HG03439 (cell line): ENCODE measurements around the gene TMEM174.
A peak's percentile ranks its signal among the peaks of the same experiment; 100 is the strongest.
"Not testable (repeated sequence)": the region's sequence is repeated elsewhere in the genome, so short reads cannot be mapped to it uniquely, and the experiment has no call there.

Source experiments
- ATAC-seq: cut with Tn5 transposase; IDR thresholded peaks from one replicate; pipeline ENCODE4 v1.9.1; 2021; ENCODE audit warnings: mild to moderate bottlenecking, moderate library complexity; ENCODE audit not compliant: unreplicated experiment

TMEM174 gene

GRCh38 chr5:73188764-73189531, 16.0 kb downstream of the TMEM174 start:
- ATAC-seq, result no peak

GRCh38 chr5:73189871-73190376, 16.9 kb downstream of the TMEM174 start:
- no peak for ATAC-seq

GRCh38 chr5:73192370-73192769, 19.4 kb downstream of the TMEM174 start:
- no peak for ATAC-seq

- ATAC-seq, result no peak
Observed at GRCh38 chr5:73193592-73193991, 20.6 kb downstream of the TMEM174 start.

- ATAC-seq, result no peak
Observed at GRCh38 chr5:73196201-73196600, 23.2 kb downstream of the TMEM174 start.

GRCh38 chr5:73197637-73198257, 24.8 kb downstream of the TMEM174 start:
- no peak for ATAC-seq

GRCh38 chr5:73198833-73199592, 26.0 kb downstream of the TMEM174 start:
- no peak for ATAC-seq

- no peak for ATAC-seq
Observed at GRCh38 chr5:73199671-73200070, 26.7 kb downstream of the TMEM174 start.

GRCh38 chr5:73201547-73202513, 28.8 kb downstream of the TMEM174 start:
- ATAC-seq, result no peak

- no peak for ATAC-seq
Observed at GRCh38 chr5:73204332-73204731, 31.3 kb downstream of the TMEM174 start.

- ATAC-seq, result no peak
Observed at GRCh38 chr5:73204733-73205132, 31.7 kb downstream of the TMEM174 start.

- ATAC-seq, result no peak
Observed at GRCh38 chr5:73205305-73205704, 32.3 kb downstream of the TMEM174 start.

GRCh38 chr5:73207239-73207638, 34.2 kb downstream of the TMEM174 start:
- ATAC-seq, result not testable (repeated sequence)

GRCh38 chr5:73209075-73209474, 36.1 kb downstream of the TMEM174 start:
- ATAC-seq, result not testable (repeated sequence)

GRCh38 chr5:73212693-73213092, 39.7 kb downstream of the TMEM174 start:
- ATAC-seq, result not testable (repeated sequence)

GRCh38 chr5:73213566-73213998, 40.6 kb downstream of the TMEM174 start:
- ATAC-seq, result no peak

- no peak for ATAC-seq
Observed at GRCh38 chr5:73214306-73214705, 41.3 kb downstream of the TMEM174 start.

- ATAC-seq, result no peak
Observed at GRCh38 chr5:73214996-73215395, 42.0 kb downstream of the TMEM174 start.

GRCh38 chr5:73215531-73215890, 42.5 kb downstream of the TMEM174 start:
- no peak for ATAC-seq

- peak; percentile 77 for ATAC-seq
Observed at GRCh38 chr5:73215891-73216610, 43.1 kb downstream of the TMEM174 start.
